Measurements from ENCODE around the gene SNTG2. TPM values are rescaled to one million over a fixed set of nuclear protein-coding genes. Genes with fewer than 3 reads are reported as not detected.

Gene SNTG2
- total RNA-seq, 2 donors from 2014 or later, result 2.0 to 5.0 TPM

- intact Hi-C loops (cut with DNase I), result no loop called here
- WGBS, result 91% methylated on average over 3 of the region's 3 CpGs
- no peak overlapping the region for H3K4me3 ChIP-seq
- TF ChIP-seq POLR2A (IDR thresholded peaks at IDR 0.05) (no peak), CTCF (IDR thresholded peaks at IDR 0.05) (no peak), POLR2AphosphoS5 (IDR thresholded peaks at IDR 0.05) (no peak)
- no peaks in the 10 kb centered on the region for H3K27me3 ChIP-seq (replicated peaks; ENCODE audit: insufficient read depth)
- DNase-seq (ENCODE audit: low spot score), result no peak
- no peak overlapping the region for H3K27ac ChIP-seq
- H3K36me3 ChIP-seq, result no peaks in the 10 kb centered on the region
- no peaks in the 10 kb centered on the region for H3K4me1 ChIP-seq (replicated peaks)
- H3K9me3 ChIP-seq, result no peaks in the 10 kb centered on the region
Measured at GRCh38 chr2:1033069-1033468, 82.4 kb downstream of the SNTG2 start.

GRCh38 chr2:1037066-1037465, 86.4 kb downstream of the SNTG2 start:
- no peaks in the 10 kb centered on the region for H3K27me3 ChIP-seq (replicated peaks; ENCODE audit: insufficient read depth)
- no peak overlapping the region for H3K4me3 ChIP-seq
- H3K27ac ChIP-seq, result no peak overlapping the region
- intact Hi-C loops (cut with DNase I), result no loop called here
- no peak for TF ChIP-seq CTCF (IDR thresholded peaks at IDR 0.05)
- no peak for TF ChIP-seq POLR2A (IDR thresholded peaks at IDR 0.05)
- no peak for TF ChIP-seq POLR2AphosphoS5 (IDR thresholded peaks at IDR 0.05)
- DNase-seq (ENCODE audit: low spot score), result no peak
- no peaks in the 10 kb centered on the region for H3K4me1 ChIP-seq (replicated peaks)
- WGBS, result 88% methylated on average over 4 of the region's 4 CpGs
- H3K36me3 ChIP-seq, result no peaks in the 10 kb centered on the region
- no peaks in the 10 kb centered on the region for H3K9me3 ChIP-seq

GRCh38 chr2:1039549-1039948, 88.9 kb downstream of the SNTG2 start:
- H3K4me3 ChIP-seq, result no peak overlapping the region
- 85% methylated on average over 5 of the region's 5 CpGs for WGBS
- no peaks in the 10 kb centered on the region for H3K4me1 ChIP-seq (replicated peaks)
- no peak for DNase-seq (ENCODE audit: low spot score)
- TF ChIP-seq POLR2A (IDR thresholded peaks at IDR 0.05), result no peak
- no peak for TF ChIP-seq CTCF (IDR thresholded peaks at IDR 0.05)
- no peak for TF ChIP-seq POLR2AphosphoS5 (IDR thresholded peaks at IDR 0.05)
- no peaks in the 10 kb centered on the region for H3K27me3 ChIP-seq (replicated peaks; ENCODE audit: insufficient read depth)
- H3K36me3 ChIP-seq, result no peaks in the 10 kb centered on the region
- no peaks in the 10 kb centered on the region for H3K9me3 ChIP-seq
- no peak overlapping the region for H3K27ac ChIP-seq
- intact Hi-C loops (cut with DNase I), result no loop called here

GRCh38 chr2:1041012-1041805, 90.6 kb downstream of the SNTG2 start:
- Histone ChIP-seq H3K9me3 (no peaks in the 10 kb centered on the region), H3K27ac (no peak overlapping the region), H3K36me3 (no peaks in the 10 kb centered on the region), H3K4me1 (replicated peaks) (no peaks in the 10 kb centered on the region), H3K27me3 (replicated peaks; ENCODE audit: insufficient read depth) (no peaks in the 10 kb centered on the region), H3K4me3 (no peak overlapping the region)
- TF ChIP-seq CTCF (IDR thresholded peaks at IDR 0.05) (no peak), POLR2A (IDR thresholded peaks at IDR 0.05) (no peak), POLR2AphosphoS5 (IDR thresholded peaks at IDR 0.05) (no peak)
- intact Hi-C loops (cut with DNase I), result no loop called here
- DNase-seq (ENCODE audit: low spot score), result no peak
- 50% methylated on average over 9 of the region's 9 CpGs for WGBS

- Histone ChIP-seq H3K4me3 (no peak overlapping the region), H3K4me1 (replicated peaks) (no peaks in the 10 kb centered on the region), H3K9me3 (no peaks in the 10 kb centered on the region), H3K36me3 (no peaks in the 10 kb centered on the region), H3K27me3 (replicated peaks; ENCODE audit: insufficient read depth) (no peaks in the 10 kb centered on the region), H3K27ac (no peak overlapping the region)
- DNase-seq (ENCODE audit: low spot score), result no peak
- intact Hi-C loops (cut with DNase I), result no loop called here
- TF ChIP-seq POLR2AphosphoS5 (IDR thresholded peaks at IDR 0.05) (no peak), POLR2A (IDR thresholded peaks at IDR 0.05) (no peak), CTCF (IDR thresholded peaks at IDR 0.05) (no peak)
- WGBS, result 73% methylated on average over 1 of the region's 1 CpG
Measured at GRCh38 chr2:1045109-1045508, 94.5 kb downstream of the SNTG2 start.

All from prostate gland (tissue), 2 donors.